Hematopoietic multipotent progenitor cell treated with erythropoietin and hydrocortisone succinate and interleukin-3 and kit ligand, for 4 days (in vitro differentiated cells): ENCODE data around the gene EEA1.

Source experiments
- DNase-seq: peaks from one replicate; pipeline ENCODE4 v3.0.0-alpha.2; 2015

The EEA1 gene

DNA sequence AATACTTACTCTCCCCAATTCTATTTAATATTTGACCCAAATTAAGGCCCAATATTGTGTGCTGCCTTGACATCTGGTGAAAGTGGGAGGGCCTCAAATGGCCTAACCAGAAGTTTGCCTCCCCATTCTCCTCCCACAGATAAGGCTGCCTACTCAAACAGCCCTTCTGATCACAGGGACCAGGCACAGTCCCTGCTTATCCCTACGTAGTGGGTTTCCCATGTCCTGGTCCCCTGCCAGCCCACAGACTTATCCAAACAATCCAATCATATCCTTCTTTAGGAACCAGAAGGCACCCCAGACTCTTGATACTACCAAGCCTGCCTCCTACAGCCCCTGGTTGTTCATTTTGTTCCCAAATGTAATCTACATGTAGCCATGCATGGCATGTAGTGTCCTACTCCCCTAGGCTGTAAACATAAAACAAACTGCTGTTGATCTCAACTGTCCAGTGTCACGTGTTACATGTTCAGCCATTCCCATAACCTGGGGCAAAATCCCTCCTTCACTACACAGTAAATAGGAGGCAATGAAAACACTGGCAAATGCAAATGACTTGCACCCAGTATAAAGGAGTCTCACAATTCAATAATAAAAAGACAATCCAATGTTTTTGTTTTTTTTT is 49.3 kb downstream of the EEA1 start:
- peak; percentile 77 for DNase-seq

DNA sequence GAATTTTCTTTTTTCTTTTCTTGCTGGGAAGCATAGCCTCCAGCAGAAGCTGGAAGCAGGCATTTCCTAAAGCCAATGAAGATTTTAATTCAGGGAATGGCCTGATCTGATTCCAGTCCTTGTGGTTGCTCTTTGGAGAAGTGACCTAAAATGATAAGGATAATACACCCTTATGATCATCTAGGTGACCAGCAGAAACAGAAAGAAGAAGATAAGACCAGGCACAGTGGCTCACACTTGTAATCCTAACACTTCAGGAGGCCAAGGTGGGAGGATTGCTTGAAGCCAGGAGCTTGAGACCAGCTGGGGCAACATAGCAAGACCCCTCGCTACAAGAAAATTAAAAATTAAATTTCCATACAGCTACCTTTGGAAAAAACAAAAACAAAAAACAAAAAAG is 51.2 kb downstream of the EEA1 start:
- DNase-seq, result peak; percentile 27

- DNase-seq, result peak; percentile 75
Measured at GRCh38 chr12:92876496-92876895, 52.6 kb downstream of the EEA1 start.

- no peak for DNase-seq
Measured at GRCh38 chr12:92871116-92871515, 58.0 kb downstream of the EEA1 start.

DNA sequence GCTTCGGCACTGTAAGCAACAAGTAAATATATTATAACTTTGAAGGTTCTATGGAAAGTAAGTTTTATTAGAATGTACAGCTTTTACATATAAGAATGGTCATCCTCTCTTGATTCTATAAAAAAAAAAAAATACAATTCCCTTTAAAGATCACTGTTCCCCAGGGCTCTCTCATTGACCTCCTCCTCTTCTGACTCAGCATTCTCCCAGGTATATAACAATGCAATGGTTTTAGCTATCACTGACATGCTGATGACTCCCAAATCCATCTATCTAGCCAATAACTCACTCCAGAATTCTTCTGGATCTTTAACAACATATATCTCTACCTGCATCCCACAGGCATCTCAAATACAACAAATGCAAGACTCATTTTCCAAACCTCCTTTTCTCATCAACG is 62.7 kb downstream of the EEA1 start:
- no peak for DNase-seq

DNA sequence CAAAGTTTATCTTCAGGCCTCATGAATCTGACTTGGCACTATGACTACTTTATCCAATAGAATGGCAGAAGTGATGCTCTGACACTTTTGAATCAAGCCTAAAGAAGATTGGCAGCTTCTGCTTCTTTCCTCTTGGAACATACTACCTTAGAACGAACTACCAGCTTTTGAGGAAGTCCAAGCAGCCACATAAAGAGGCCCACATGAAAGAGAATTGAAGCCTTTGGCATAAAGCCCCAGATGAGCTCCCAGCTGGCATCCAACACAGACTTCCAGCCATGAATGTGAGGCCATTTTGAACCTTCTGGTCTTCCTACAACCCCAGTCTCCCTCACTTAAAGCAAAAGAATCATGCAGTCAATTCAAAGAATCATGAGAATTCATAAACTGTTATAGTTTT is 65.8 kb downstream of the EEA1 start:
- peak; percentile 56 for DNase-seq

DNA sequence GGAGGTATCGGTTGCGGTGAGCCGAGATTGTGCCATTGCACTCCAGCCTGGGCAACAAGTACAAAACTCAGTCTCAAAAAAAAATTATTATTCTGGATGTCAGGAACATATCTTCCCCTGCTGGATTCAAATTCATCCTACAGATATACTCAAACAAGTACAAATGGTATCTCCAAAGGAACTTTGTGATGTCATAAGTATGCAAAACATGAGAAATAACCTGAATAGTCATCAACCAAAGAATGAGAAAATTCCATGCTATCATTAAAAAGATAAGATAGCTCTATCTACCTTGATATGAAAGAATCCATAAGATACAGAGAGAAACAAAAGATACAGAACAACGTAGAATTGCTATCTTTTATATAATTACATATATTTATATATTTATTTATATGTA is 67.7 kb downstream of the EEA1 start:
- no peak for DNase-seq

- DNase-seq, result no peak
Measured at GRCh38 chr12:92860521-92860920, 68.6 kb downstream of the EEA1 start.

DNA sequence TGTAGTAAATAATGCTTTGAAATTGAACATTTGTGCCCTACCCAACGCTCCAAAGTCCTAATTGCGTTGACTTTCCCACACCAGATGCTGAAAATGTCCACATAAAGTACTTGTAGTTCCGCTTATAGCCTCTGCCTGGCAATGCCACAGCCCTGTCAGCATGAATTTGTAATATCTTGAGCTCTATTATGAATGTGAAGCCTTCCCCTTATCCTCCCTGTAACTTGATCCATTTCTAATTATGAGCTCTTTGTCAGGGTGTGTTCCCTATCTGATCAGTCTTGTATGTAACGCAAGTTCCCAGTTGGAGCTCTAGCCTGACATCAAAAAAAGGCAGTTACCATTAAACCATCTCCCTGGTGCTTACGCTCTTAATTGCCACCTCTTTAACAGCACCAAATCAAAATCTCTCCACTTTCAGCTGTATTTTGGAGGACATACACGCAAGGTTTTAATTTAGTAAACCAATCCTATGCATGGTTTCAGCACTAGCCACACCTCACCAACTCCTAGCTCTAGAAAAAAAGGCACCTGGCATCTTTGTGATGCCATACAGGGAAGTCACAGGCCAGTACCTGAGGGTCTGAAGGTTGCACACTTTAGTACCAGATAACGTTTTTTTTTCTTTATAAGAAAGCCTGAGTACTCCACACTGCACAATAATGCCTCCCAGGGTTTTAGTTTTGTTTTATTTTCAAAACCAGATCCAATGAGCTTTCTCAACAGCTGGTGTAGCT is 69.3 kb downstream of the EEA1 start:
- DNase-seq, result no peak

DNA sequence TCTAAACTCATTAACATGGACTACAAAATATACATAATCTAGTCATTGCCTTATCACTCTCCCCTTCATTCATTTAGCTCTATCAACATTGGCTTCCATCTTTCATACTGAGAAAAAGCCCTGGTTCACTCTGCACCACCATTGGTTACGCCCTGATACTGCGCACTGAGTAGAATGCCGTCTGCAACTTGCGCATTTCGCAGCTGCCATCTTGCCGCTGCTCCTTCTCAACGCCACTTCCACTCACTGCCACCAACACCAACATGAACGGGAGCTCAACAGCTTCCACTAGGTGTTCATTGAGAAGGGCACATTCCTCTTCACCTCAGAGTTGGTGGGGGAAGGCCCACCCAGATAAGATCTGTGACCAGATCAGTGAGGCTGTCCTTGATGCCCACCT is 71.3 kb downstream of the EEA1 start:
- no peak for DNase-seq

GRCh38 chr12:92854344-92854743 is 74.8 kb downstream of the EEA1 start:
- DNase-seq, result peak; percentile 32

- DNase-seq, result no peak
Measured at GRCh38 chr12:92848740-92849139, 80.4 kb downstream of the EEA1 start.

DNA sequence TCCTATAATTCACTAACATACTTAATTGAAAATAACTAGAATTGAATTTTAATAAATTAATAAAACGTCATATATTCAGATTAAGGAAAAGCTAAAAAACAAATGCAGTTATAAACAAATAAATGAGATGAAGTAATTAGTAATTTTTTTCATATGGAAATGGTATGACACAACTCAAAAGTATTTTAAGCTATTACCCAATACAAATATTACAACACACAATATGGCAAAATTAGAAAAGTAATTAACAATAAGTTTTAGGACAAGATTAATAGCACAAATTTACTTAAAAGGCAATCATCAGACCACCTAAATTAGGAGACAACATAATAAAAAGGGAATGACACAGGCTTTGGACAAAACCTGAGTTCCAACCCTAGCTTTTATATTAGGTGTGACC is 81.7 kb downstream of the EEA1 start:
- no peak for DNase-seq

DNA sequence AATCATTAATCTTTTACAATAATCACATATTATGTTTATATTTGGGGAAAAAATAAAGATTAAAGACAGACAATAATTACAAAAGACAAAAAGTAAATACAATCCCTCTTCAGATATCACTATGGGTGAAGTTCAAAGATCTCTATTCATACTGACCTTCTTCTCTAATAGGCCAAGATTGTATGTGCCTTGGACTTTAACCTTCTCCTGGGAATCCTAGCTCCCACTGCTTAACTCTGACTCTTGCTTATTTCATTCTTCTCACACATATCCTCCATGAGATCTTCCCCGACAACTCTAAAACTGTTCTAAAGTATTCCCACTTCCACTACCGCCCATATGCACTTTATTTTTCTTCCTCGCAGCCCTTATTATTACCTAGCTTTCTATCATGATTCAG is 83.8 kb downstream of the EEA1 start:
- DNase-seq, result no peak

GRCh38 chr12:92844151-92844763 is 84.8 kb downstream of the EEA1 start:
- no peak for DNase-seq

GRCh38 chr12:92829686-92830282 is 99.3 kb downstream of the EEA1 start:
- no peak for DNase-seq

GRCh38 chr12:92828565-92828964 is 100.5 kb downstream of the EEA1 start:
- DNase-seq, result no peak

GRCh38 chr12:92827836-92828431 is 101.2 kb downstream of the EEA1 start:
- DNase-seq, result peak; percentile 79

GRCh38 chr12:92821142-92821541 is 108.0 kb downstream of the EEA1 start:
- DNase-seq, result no peak

DNA sequence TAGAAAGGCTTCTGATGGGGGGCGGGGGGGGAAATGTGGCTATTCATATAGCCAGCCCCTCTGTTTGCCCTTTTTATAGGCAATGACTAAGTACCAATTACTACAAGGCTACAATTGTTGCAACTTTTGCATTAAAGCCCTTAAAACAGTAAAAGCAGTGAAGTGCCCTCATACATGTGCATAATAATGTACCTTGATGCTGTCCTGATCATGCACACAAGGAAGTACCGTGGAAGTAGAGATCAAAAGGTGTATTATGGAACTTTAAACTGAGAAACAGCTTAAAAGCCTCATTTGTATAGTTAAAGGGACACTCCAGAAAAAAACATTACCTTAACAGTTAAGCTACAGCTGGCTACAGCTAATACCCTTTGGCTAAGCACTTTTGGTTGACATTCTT is 114.5 kb downstream of the EEA1 start:
- no peak for DNase-seq

GRCh38 chr12:92810370-92810769 is 118.7 kb downstream of the EEA1 start:
- no peak for DNase-seq

DNA sequence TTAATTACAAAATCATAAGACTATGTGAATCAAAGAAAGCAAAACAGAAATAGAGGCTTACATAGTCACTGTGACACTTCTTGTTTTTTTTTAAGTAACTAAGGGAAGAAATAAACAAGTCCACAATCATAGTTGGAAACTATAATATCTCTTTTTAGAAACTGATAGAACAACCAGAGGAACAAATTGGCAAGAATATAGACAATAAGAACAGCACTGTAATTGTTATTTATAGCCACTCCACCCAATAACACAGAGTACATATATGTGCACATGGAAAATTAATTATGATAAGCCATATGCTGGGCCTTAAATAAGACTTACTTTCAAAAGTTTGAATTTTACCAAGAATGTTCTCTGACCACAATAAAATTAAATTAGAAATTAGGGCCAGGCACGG is 125.2 kb downstream of the EEA1 start:
- DNase-seq, result no peak

- DNase-seq, result no peak
Measured at GRCh38 chr12:92802906-92803305, 126.2 kb downstream of the EEA1 start.

GRCh38 chr12:92796650-92797049 is 132.4 kb downstream of the EEA1 start:
- no peak for DNase-seq
